ENCODE data around the gene RAB11FIP4.

Gene RAB11FIP4

GRCh38 chr17:31522284-31522931 is 130.9 kb downstream of the RAB11FIP4 start:
- no peak for TF ChIP-seq CTCF (IDR thresholded peaks at IDR 0.05; ENCODE audit: poor library complexity, severe bottlenecking)
- Histone ChIP-seq H3K9me3 (ENCODE audit: severe bottlenecking) (no peaks in the 10 kb centered on the region), H3K27me3 (ENCODE audit: insufficient read depth, poor library complexity, severe bottlenecking) (no peaks in the 10 kb centered on the region), H3K4me3 (ENCODE audit: severe bottlenecking) (no peak overlapping the region), H3K27ac (ENCODE audit: poor library complexity, severe bottlenecking) (no peak overlapping the region), H3K36me3 (ENCODE audit: low read depth) (no peaks in the 10 kb centered on the region), H3K4me1 (ENCODE audit: insufficient read depth, poor library complexity, severe bottlenecking) (no peaks in the 10 kb centered on the region)
- ATAC-seq (ENCODE audit: low read depth) (no peak), DNase-seq (ENCODE audit: low spot score) (no peak)

DNA sequence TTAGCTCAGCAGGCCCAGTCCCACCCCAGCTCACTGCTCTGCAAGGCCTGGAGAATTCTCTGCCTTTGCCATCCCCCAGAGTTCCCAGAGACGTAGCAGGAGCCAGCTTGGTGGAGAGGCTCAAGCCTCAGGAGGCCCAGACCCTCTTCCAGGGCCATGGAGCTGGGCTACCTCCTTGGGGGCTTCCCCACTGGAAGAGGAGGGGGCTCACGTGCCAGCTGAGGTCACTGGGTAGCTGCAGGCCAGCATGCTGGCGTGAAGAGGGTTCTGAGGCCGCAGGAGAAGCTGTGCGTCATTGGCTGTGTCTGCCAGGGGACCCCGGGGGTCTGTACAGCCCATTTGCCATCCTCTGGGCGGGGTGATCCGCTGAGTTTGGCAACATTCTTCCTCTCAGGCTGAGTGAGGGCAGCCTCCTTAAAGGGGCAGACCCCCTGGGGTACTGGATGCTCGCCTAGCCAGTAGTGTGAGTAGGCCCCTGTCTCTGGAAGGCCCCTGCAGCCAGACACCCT is 131.6 kb downstream of the RAB11FIP4 start:
- no peak for DNase-seq (ENCODE audit: low spot score)
- no peak overlapping the region for H3K4me3 ChIP-seq (ENCODE audit: severe bottlenecking)
- no peak overlapping the region for H3K27ac ChIP-seq (ENCODE audit: poor library complexity, severe bottlenecking)
- no peak for ATAC-seq (ENCODE audit: low read depth)
- H3K9me3 ChIP-seq (ENCODE audit: severe bottlenecking) = no peaks in the 10 kb centered on the region
- H3K4me1 ChIP-seq (ENCODE audit: insufficient read depth, poor library complexity, severe bottlenecking) = no peaks in the 10 kb centered on the region
- TF ChIP-seq CTCF (IDR thresholded peaks at IDR 0.05; ENCODE audit: poor library complexity, severe bottlenecking) = no peak
- H3K27me3 ChIP-seq (ENCODE audit: insufficient read depth, poor library complexity, severe bottlenecking) = no peaks in the 10 kb centered on the region
- H3K36me3 ChIP-seq (ENCODE audit: low read depth) = no peaks in the 10 kb centered on the region

DNA sequence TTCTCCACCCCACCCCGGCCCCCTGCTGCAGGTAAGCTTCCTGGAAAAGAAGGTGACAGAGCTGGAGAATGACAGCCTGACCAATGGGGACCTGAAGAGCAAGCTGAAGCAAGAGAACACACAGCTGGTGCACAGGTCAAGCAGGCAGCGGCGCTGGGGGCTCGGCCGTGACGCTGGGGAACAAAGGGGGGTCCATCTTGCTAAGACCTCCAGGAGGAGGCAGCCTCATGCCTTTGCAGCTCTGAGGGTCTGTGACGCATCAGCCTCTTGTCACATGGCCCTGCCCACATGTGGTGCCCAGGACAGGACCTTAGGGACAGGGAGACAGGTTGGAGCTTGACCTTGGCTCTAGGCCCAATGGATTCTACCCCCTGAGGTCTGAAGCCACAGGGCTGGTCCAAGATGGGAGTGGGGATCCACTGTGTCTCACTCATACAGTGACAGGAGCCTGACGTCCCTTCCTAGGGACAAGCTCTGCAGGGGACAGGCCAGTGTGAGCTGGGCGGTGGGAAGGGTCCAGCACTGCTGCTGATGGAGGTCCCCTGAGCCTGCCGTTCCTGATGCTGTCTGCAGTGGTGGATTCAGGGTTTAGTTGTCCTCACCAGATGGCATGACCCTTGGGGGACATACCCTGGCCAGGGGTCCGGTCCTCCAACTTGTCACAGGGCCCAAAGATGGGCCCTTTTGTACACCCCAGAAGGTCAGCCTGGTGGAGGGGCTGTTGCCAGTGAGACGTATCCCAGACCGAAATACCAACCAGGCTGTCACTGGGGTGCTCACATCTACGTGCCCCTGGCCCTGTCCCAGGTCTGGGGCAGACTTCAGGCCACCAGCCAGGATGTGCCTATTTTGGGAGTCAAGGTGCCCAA is 132.6 kb downstream of the RAB11FIP4 start:
- no peaks in the 10 kb centered on the region for H3K27me3 ChIP-seq (ENCODE audit: insufficient read depth, poor library complexity, severe bottlenecking)
- H3K36me3 ChIP-seq (ENCODE audit: low read depth) = no peaks in the 10 kb centered on the region
- ATAC-seq (ENCODE audit: low read depth) = no peak

DNA sequence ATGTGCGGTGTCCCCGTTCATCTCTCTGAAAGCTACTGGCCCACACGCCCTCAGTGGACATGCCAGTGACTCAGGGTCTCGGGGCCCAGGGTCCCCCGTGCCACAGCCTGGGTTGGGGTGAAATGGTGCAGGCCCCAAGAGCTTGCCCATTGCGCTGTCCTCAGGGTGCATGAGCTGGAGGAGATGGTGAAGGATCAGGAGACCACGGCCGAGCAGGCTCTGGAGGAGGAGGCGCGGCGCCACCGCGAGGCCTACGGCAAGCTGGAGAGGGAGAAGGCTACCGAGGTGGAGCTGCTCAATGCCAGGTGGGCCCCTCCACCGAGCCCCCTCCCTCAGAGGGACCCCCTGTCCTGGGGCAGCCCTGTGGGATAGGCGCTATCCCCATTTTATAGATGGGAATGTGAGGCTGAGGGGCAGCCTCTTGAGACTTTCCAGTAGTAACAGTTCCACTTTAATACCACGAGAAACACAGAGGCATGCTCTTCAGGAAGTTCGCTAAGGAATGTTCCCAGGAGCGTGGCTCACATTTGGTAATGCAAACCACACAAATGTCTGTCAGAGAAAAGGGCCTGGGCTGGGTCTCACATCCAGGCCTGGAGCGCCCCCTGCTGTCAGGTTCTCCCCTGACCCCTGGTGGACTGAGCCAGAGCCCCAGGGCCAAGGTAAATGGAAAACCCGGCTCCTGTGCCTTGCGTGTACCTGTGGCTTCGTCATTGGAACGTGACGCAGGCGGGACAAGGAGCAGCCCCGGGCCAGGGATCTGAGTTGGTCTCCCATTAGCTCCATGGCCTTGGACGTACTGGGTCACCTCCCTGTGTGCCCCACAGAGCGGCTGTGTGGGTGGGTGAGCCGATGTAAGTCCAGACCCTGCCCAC is 133.7 kb downstream of the RAB11FIP4 start:
- TF ChIP-seq CTCF (IDR thresholded peaks at IDR 0.05; ENCODE audit: poor library complexity, severe bottlenecking) = peak; percentile 88
- no peak overlapping the region for H3K4me3 ChIP-seq (ENCODE audit: severe bottlenecking)

More for the DNA sequence above, 132.6 kb downstream of the RAB11FIP4 start:
- H3K4me3 ChIP-seq (ENCODE audit: severe bottlenecking) = no peak overlapping the region
- TF ChIP-seq CTCF (IDR thresholded peaks at IDR 0.05; ENCODE audit: poor library complexity, severe bottlenecking) = no peak
- H3K27ac ChIP-seq (ENCODE audit: poor library complexity, severe bottlenecking) = no peak overlapping the region
- no peaks in the 10 kb centered on the region for H3K4me1 ChIP-seq (ENCODE audit: insufficient read depth, poor library complexity, severe bottlenecking)
- no peaks in the 10 kb centered on the region for H3K9me3 ChIP-seq (ENCODE audit: severe bottlenecking)
- DNase-seq (ENCODE audit: low spot score) = no peak

More for the DNA sequence above, 133.7 kb downstream of the RAB11FIP4 start:
- Histone ChIP-seq H3K4me1 (ENCODE audit: insufficient read depth, poor library complexity, severe bottlenecking) (no peaks in the 10 kb centered on the region), H3K27ac (ENCODE audit: poor library complexity, severe bottlenecking) (no peak overlapping the region), H3K36me3 (ENCODE audit: low read depth) (no peaks in the 10 kb centered on the region), H3K27me3 (ENCODE audit: insufficient read depth, poor library complexity, severe bottlenecking) (no peaks in the 10 kb centered on the region), H3K9me3 (ENCODE audit: severe bottlenecking) (no peaks in the 10 kb centered on the region)
- DNase-seq (ENCODE audit: low spot score) (peak; percentile 83), ATAC-seq (ENCODE audit: low read depth) (peak; percentile 91)
